ENCODE results near the gene LILRA1.
"Not testable (repeated sequence)": the region's sequence is repeated elsewhere in the genome, so short reads cannot be mapped to it uniquely, and the experiment has no call there.

Gene LILRA1

DNA sequence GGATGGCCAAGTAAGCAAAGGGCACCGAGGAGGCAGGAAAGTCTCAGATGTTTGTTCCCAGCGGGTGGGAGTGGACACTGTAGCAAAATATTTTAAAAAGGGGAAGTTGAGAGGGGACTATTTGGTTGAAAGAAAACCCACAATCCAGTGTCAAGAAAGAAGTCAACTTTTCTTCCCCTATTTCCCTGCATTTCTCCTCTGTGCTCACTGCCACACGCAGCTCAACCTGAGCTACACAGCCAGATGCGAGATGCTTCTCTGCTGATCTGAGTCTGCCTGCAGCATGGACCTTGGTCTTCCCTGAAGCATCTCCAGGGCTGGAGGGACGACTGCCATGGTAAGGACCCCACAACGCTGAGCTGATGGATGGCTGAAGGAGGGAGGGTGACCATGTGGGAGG is at the start of gene LILRA1:
Gene LILRA1 (plus strand): TSS at position 188 of the 400 bp plus-strand sequence. CDS start 613 bp downstream, outside the sequence.
- H3K4me1 Mint-ChIP-seq; H3K27ac Mint-ChIP-seq; H3K27me3 Mint-ChIP-seq (ENCODE audit: low read depth); H3K36me3 Mint-ChIP-seq (ENCODE audit: low read depth); H3K4me3 Mint-ChIP-seq: not testable (repeated sequence)
- H3K9me3 Mint-ChIP-seq, result peaks cover 48% of the 10 kb centered on the region

- peaks cover 3% of the 10 kb centered on the region for H3K27me3 Mint-ChIP-seq (ENCODE audit: low read depth)
- peaks cover 42% of the 10 kb centered on the region for H3K9me3 Mint-ChIP-seq
- H3K4me1 Mint-ChIP-seq, result no peaks in the 10 kb centered on the region
- no peak overlapping the region for H3K27ac Mint-ChIP-seq
- H3K36me3 Mint-ChIP-seq (ENCODE audit: low read depth), result peaks cover 8% of the 10 kb centered on the region
- H3K4me3 Mint-ChIP-seq, result no peak overlapping the region
- no peak for TF ChIP-seq CTCF (IDR thresholded peaks at IDR 0.05; ENCODE audit: unreplicated experiment in 3 of 3)
Observed at GRCh38 chr19:54548806-54549205, 44.6 kb upstream of the LILRA1 start.

- Mint-ChIP-seq H3K27me3 (ENCODE audit: low read depth) (peaks cover 3% of the 10 kb centered on the region), H3K9me3 (peaks cover 41% of the 10 kb centered on the region), H3K36me3 (ENCODE audit: low read depth) (peaks cover 8% of the 10 kb centered on the region), H3K4me1 (no peaks in the 10 kb centered on the region), H3K27ac (no peak overlapping the region), H3K4me3 (no peak overlapping the region)
- TF ChIP-seq CTCF (IDR thresholded peaks at IDR 0.05; ENCODE audit: unreplicated experiment in 3 of 3), result no peak
Observed at GRCh38 chr19:54549224-54549623, 44.2 kb upstream of the LILRA1 start.

DNA sequence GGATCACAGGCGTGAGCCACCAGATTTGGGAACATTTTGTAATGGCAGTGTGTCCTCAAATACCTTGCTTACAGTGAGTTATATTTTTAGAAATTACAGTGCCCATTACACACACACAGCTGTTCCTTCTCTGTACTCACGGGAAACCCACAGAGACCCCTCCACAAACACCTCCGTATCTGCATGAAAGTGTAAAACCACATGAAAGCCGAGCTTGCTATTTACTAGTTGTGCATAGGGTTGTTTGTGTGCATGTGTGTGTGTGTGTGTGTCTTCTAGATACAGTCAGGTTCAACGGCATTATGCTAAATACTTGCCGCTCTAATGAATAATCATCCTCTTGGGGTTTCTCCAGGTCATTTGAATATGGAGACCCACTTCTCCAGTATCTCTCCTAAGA is 42.1 kb upstream of the LILRA1 start:
- TF ChIP-seq CTCF (IDR thresholded peaks at IDR 0.05; ENCODE audit: unreplicated experiment in 3 of 3), result no peak
- peaks cover 1% of the 10 kb centered on the region for H3K27me3 Mint-ChIP-seq (ENCODE audit: low read depth)
- H3K9me3 Mint-ChIP-seq, result peaks cover 38% of the 10 kb centered on the region
- peaks cover 8% of the 10 kb centered on the region for H3K36me3 Mint-ChIP-seq (ENCODE audit: low read depth)
- H3K4me3 Mint-ChIP-seq, result no peak overlapping the region
- H3K27ac Mint-ChIP-seq, result no peak overlapping the region
- no peaks in the 10 kb centered on the region for H3K4me1 Mint-ChIP-seq

- no peaks in the 10 kb centered on the region for H3K27me3 Mint-ChIP-seq (ENCODE audit: low read depth)
- H3K4me3 Mint-ChIP-seq, result no peak overlapping the region
Observed at GRCh38 chr19:54551950-54552912, 41.2 kb upstream of the LILRA1 start.

DNA sequence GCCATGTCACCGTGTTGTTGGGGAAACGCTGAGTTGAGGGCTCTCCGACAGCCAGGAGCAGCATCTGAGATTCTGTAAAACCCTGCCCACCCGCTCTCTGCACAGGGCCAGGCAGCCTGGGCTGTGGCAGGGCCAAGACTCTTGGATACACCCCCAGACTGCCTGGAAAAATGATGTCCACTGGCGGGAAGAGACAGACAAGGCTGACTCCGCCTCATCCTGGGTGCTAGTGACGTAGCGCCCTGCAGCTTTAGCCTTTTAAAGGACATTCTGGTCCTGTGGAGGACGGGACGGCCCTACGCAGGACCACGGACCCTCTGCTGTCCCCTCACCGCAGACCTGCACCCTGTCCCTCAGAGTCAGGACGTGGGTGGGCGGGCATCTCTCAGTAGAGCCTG is 40.5 kb upstream of the LILRA1 start:
- Mint-ChIP-seq H3K4me1 (no peaks in the 10 kb centered on the region), H3K27me3 (ENCODE audit: low read depth) (no peaks in the 10 kb centered on the region), H3K27ac (no peak overlapping the region), H3K4me3 (no peak overlapping the region), H3K36me3 (ENCODE audit: low read depth) (peaks cover 8% of the 10 kb centered on the region), H3K9me3 (peaks cover 31% of the 10 kb centered on the region)
- TF ChIP-seq CTCF (IDR thresholded peaks at IDR 0.05; ENCODE audit: unreplicated experiment in 3 of 3), result no peak

More at GRCh38 chr19:54551950-54552912, 41.2 kb upstream of the LILRA1 start:
- no peak for TF ChIP-seq CTCF (IDR thresholded peaks at IDR 0.05; ENCODE audit: unreplicated experiment in 3 of 3)
- peaks cover 8% of the 10 kb centered on the region for H3K36me3 Mint-ChIP-seq (ENCODE audit: low read depth)
- H3K27ac Mint-ChIP-seq, result no peak overlapping the region
- no peaks in the 10 kb centered on the region for H3K4me1 Mint-ChIP-seq
- peaks cover 31% of the 10 kb centered on the region for H3K9me3 Mint-ChIP-seq

Data from nephron (organoid).